Measurements from ENCODE around the gene TLCD1.

The TLCD1 gene

DNA sequence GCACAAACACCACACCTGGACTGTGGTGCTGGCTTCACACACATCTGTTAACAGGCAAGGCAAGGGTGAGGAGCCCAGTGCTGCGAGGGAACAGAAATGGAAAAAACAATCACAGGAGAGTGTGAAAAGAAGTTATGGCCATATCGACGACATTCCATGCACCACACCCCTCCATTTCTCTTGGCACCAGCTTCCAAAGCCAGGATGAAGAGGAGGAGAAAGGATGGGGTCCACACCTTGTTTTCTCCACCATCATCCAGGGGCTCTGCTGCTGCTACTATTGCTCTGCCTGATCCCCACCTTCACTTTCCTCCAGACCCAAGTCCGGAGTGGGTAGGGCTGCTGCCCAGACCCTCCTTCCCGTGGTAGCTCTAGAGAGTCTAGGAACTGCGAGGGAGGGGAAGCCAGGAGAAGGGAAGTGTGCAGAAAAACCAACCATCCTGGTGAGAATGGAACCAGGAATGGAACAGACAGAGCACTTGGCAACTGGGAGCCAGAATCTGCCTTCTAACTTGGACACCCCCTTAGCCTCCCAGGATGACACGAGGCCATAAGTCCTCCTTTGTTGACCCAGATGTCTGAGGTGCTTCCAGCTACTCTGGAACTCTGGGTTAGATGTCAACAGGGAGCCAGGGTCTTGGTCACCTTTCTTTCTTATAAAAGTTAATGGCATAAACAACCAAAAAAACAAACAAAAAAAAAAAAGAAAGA is 13.2 kb downstream of the TLCD1 start:
- no peak for DNase-seq (ENCODE audit: low read depth)
- no peak overlapping the region for H3K4me3 ChIP-seq (ENCODE audit: low read length)
- TF ChIP-seq, protein P1, sequence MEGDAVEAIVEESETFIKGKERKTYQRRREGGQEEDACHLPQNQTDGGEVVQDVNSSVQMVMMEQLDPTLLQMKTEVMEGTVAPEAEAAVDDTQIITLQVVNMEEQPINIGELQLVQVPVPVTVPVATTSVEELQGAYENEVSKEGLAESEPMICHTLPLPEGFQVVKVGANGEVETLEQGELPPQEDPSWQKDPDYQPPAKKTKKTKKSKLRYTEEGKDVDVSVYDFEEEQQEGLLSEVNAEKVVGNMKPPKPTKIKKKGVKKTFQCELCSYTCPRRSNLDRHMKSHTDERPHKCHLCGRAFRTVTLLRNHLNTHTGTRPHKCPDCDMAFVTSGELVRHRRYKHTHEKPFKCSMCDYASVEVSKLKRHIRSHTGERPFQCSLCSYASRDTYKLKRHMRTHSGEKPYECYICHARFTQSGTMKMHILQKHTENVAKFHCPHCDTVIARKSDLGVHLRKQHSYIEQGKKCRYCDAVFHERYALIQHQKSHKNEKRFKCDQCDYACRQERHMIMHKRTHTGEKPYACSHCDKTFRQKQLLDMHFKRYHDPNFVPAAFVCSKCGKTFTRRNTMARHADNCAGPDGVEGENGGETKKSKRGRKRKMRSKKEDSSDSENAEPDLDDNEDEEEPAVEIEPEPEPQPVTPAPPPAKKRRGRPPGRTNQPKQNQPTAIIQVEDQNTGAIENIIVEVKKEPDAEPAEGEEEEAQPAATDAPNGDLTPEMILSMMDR (IDR thresholded peaks at IDR 0.05; ENCODE audit: insufficient read depth, low read depth, low read length, missing control alignments): no peak

- TF ChIP-seq, protein P1 (IDR thresholded peaks at IDR 0.05; ENCODE audit: insufficient read depth, low read depth, low read length, missing control alignments): no peak
- H3K4me3 ChIP-seq (ENCODE audit: low read length): no peak overlapping the region
- no peak for DNase-seq (ENCODE audit: low read depth)
Observed at GRCh38 chr17:28712032-28712704, 13.9 kb downstream of the TLCD1 start.

DNA sequence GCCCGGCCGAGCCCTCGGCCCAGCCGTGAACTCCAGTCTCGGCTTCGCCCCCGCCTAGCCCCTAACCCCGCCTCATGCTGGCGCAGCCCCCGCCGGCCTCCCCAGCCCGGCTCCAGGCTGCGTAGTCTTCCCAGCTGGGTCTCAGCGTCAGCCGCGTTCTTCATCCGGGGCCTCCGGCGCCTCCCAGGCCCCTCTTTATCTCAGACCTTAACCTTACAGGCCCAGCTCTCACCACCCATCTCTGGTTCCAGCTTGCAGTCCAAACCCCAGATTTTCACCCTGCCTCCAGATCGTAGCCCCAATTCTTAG is 14.4 kb downstream of the TLCD1 start, which contains the start of gene PROCA1:
PROCA1 (minus strand) TSS at position 166 of the 309 bp plus-strand sequence. CDS start 228 bp downstream, outside the sequence.
- TF ChIP-seq, protein P1 (IDR thresholded peaks at IDR 0.05; ENCODE audit: insufficient read depth, low read depth, low read length, missing control alignments): no peak
- DNase-seq (ENCODE audit: low read depth): no peak
- peak within 1 kb of the TSS; percentile 57 for H3K4me3 ChIP-seq (ENCODE audit: low read length)

DNA sequence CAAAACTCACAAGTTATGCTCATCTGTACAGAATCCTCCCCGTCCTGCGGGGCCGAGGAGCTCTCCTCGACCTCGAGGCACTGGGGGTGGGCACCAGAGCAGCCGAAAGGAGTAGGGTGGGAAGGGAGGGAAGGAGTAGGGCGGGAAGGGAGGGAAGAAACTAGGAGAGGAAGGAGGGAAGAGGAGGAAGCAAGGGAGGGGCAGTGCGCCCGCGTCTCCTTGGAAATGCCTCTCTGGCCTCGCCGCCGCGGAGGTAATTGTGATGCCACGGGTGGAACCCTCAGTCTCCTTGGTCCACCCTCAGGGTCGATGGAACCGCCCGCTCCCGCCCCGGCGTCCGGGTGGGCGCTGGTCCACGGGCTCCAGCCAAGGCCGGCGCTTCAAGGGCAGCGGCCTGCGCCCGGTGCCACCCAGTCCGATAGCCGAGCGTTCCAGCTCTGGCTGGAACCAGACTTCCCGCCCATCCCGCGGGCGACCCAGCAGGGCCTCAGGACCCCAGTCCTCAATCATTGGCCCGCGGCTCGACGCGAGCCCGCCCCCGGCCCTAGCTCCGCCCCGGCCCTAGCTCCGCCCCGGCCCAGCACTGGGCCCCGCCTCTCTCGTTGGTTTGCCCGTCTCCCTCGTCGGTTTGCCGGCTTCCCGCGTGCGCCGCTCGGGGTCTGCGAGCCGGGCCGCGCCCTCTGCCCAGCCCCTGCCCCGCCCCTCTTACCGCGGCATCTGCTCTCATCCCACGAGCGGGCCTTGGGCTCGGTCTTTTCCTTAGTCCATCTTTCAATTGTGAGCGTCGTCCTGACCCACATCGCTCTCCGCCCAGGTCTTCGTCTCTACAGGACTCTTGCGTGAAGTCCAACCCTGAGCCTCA is 14.9 kb downstream of the TLCD1 start:
- TF ChIP-seq, protein P1 (IDR thresholded peaks at IDR 0.05; ENCODE audit: insufficient read depth, low read depth, low read length, missing control alignments): no peak
- H3K4me3 ChIP-seq (ENCODE audit: low read length): peak overlapping the region; percentile 57
- peak; percentile 82 for DNase-seq (ENCODE audit: low read depth)

DNA sequence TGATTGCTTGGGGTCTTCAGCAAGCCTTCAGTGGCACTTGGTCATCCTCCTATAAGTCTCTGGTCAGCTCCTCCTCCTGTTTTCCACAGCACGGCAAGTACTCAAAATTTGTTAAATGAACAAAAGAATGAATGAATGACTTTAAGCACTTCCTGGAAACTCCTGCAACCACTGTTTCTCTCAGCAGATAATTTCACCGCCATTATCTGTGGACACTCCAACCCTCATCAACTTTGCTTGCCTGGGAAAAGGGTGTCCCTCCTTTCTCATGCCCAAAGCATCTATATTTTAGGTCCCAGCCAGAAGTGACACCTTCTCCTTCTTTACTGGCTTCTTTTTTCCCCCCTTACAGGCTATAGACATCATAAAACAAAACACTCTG is 18.7 kb downstream of the TLCD1 start:
- no peak for DNase-seq (ENCODE audit: low read depth)
- TF ChIP-seq, protein P1 (IDR thresholded peaks at IDR 0.05; ENCODE audit: insufficient read depth, low read depth, low read length, missing control alignments): no peak
- no peak overlapping the region for H3K4me3 ChIP-seq (ENCODE audit: low read length)

- DNase-seq (ENCODE audit: low read depth): no peak
- TF ChIP-seq, protein P1 (IDR thresholded peaks at IDR 0.05; ENCODE audit: insufficient read depth, low read depth, low read length, missing control alignments): no peak
- no peak overlapping the region for H3K4me3 ChIP-seq (ENCODE audit: low read length)
Observed at GRCh38 chr17:28706471-28707338, 19.3 kb downstream of the TLCD1 start.
